Inflammatory macrophage treated with lipopolysaccharide for 1 hour (primary cell): ENCODE measurements around the gene SMIM36.
"Not testable (repeated sequence)": the region's sequence is repeated elsewhere in the genome, so short reads cannot be mapped to it uniquely, and the experiment has no call there.

Experiments used
- DNase-seq, 2 donors: peaks; one replicate each; pipeline ENCODE4 v3.0.0-alpha.2; 2020 to 2022

The SMIM36 gene

GRCh38 chr17:55501626-55502025 is 9.6 kb downstream of the SMIM36 start:
- DNase-seq, result not testable (repeated sequence)

GRCh38 chr17:55500103-55500502 is 11.1 kb downstream of the SMIM36 start:
- no peak for DNase-seq

DNA sequence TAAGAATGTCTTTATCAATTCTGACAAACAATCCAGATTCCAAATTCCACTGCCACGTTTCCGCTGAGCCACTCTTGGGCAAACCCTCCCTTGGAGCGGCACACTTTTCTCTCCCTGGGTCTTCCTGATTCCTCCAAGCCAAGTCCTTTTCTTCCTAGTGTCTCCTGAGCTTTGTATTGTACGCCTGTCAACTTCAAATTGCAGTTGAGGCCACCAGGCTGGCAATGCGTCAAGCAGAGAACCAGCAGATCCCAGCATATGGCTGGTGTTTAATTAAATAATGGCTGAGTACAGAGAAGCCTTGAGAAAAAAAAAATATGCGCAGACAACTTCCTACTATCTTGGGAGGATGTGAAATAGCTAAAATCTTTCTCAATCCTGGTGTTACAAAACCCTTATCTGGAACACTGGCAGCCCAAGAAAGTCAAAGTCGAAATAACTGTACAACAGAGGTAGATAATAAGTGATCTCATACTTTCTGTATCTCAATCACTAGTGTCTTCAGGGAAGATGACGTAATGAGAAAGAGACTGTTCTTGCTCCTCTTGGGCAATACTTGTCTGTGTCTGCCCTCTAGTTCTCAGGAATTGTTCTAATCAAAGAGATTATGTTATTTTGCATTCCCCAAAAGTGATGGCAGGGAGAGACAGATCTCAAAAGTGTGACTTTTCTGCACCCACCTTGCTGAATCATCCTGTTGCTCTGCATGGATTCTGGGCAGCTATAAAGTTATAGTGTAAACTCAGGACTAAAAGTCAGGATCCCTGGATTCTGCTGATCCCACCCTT is 15.0 kb downstream of the SMIM36 start:
- peak; percentile 78 to 87 for DNase-seq

- DNase-seq, result no peak
Observed at GRCh38 chr17:55495239-55495638, 16.0 kb downstream of the SMIM36 start.

GRCh38 chr17:55492781-55493341 is 18.4 kb downstream of the SMIM36 start:
- DNase-seq, result no peak

DNA sequence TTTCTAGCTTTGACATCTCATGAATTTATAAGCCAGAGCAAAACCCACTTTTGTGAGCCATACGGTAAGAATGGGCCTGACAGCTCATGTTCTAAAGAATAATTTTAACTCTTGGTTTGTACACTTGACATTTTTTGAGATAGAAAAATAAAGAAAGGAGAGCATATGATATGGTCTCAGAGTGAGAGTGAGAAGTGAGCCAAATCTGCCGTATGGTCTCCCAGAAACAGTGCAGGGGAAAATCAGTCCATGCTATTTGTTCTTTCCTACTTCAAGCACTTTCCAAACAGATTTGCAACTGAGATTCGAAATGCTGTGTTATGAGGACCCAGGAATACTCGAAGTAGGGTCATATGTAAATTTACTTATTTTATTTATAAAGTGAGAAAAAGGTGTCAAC is 20.9 kb downstream of the SMIM36 start:
- DNase-seq, result no peak

- DNase-seq, result no peak
Observed at GRCh38 chr17:55487695-55488432, 23.4 kb downstream of the SMIM36 start.

GRCh38 chr17:55484575-55484974 is 26.7 kb downstream of the SMIM36 start:
- no peak for DNase-seq

GRCh38 chr17:55482591-55483389 is 28.5 kb downstream of the SMIM36 start:
- DNase-seq, result no peak

DNA sequence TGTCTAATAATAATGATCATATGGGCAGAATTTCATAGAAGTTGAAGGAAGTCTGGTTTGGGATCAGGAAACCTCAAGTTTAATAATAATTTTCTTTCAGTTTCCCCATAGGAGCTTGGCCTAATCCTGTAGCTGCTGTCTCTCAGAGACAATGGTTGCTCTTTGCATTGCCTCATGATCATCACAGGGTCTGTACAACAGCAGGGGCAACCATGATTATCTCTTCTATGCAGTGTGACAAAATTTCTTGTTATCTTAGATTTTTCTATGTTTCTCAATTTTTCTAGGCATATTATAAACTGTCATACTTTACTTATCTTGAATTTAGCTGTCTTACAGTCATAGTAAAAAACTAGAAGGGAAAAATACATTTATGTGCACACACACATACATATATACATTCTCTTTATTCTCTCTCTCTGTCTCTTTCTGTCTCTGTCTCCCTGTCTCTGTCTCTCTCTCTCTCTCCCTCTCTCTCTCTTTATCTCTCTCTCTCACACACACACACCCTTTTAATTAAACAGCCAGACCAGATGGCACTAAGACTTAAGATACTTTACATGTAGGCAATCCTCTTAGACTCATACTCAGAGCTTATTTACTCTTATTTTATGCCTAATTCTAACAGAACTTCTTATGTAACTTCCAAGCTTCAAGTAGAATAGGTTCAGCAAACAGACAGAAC is 30.5 kb downstream of the SMIM36 start:
- no peak for DNase-seq

DNA sequence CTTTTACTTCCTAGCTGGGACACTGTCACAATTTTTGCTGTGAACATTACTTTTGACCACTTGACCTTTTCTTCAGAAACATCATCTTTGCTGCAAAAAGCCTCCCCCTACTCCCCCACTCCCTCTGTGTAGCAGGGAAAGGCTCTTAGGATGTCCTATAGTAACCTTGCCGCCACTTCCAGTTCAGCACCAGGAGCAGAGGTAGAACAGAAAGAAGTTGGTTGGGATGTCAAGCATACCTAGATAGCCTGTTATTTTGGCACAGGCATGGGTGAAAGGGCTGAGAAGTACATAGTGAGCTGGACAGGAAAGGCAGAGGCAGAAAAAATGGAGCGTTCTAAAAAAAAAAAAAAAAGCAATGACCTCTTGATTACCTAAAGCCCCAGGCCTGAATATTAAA is 31.3 kb downstream of the SMIM36 start:
- DNase-seq, result no peak

GRCh38 chr17:55478971-55479370 is 32.3 kb downstream of the SMIM36 start:
- DNase-seq, result no peak

GRCh38 chr17:55466671-55467070 is 44.6 kb downstream of the SMIM36 start:
- no peak for DNase-seq

DNA sequence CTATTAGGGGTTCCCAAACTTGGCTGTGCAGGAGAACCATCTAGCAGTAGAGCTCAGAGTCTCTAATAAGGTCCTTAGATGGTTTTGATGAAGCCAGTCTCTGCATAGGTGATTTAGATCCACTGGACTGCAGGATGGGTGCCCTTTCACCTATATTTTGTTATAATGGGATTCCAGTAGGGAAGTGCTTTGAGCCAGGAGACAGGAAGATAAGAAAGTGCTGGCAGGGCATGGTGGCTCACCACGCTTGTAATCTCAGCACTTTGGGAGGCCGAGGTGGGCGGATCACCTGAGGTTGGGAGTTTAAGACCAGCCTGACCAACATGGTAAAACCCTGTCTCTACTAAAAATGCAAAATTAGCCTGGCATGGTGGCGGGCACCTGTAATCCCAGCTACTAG is 45.5 kb downstream of the SMIM36 start:
- DNase-seq, result not testable (repeated sequence)

DNA sequence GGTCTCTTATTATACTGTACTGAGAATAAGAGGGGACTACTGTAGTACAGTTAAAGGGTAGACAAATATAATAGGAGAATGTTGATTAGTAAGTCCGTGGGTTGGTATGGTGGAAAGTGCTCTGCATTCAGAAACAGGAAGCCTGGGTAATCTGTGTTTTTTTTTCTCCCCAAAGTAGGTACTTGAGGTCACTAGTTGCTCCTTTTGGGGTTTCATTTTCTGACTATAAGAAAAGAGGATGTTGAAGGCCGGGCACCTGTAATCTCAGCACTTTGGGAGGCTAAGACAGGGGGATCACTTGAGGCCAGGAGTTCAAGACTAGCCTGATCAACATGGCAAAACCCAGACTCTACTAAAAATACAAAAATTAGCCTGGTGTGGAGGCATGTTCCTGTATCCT is 47.7 kb downstream of the SMIM36 start:
- DNase-seq, result peak in 1 of 2 donors; percentile 26

GRCh38 chr17:55462711-55463110 is 48.5 kb downstream of the SMIM36 start:
- no peak for DNase-seq

DNA sequence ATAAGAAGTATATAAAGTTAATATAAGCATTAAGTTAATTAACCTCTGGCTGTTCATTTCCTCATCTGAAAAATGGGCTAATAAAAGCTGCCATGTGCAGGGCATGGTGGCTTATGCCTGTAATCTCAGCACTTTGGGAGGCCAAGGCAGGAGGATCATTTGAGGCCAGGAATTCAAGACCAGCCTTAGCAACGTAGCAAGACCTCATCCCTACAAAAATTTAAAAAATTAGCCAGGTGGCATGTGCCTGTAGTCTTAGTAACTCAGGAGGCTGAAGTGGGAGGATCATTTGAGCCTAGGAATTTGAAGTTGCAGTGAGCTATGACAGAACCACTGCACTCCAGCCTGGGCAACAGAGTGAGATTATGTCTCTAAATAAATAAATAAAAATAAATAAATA is 49.0 kb downstream of the SMIM36 start:
- DNase-seq, result no peak

DNA sequence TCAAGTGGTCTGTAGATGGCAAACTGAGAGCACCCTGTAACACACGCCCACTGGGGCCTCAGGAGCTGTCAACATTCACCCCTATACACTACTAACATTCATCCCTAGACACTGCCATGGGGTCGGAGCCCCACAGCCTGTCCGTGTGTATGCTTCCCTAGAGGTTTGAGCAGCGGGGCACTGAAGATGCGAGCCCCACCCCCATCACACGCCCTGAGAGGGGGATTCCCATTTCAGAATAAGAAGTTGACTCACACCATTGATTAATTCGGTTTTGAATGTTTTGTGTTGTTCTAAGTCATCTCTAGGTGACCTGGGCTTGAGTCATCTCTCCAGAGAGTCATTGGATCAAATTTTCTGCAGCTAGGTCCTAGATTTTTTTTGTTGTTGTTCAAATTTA is 52.3 kb downstream of the SMIM36 start:
- DNase-seq, result no peak

DNA sequence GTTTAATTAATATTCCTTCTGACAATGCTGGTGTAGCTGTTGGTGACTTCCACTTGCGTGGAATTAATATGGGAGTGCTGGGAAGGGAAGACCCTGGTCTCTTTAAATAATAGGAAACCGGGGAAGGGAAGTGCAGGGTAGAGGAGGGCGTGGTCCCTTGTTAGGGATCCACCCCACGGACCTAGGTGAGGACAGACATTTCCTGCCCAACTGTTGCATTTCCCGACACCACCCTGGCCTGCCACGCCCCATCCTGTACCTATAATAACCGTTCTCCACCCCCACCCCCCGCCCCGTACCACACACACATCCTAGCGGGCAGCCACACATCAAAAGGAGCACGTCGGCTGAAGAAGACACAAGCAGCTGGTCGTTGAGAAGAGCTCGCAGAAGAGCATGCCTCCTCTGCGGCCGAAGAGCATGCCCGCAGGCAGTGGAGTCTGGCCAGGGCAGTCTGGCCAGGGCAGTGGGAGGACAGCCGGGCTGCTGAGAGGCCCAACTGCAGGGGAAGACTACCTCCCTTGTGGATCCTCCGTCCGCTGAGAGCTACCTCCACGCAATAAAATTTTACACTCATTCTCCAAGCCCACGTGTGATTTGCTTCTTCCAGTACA is 52.9 kb downstream of the SMIM36 start:
- DNase-seq, result no peak

GRCh38 chr17:55456307-55457240 is 54.7 kb downstream of the SMIM36 start:
- DNase-seq, result no peak

GRCh38 chr17:55454906-55455474 is 56.3 kb downstream of the SMIM36 start:
- no peak for DNase-seq
